Ishikawa (cell line): ENCODE measurements around the gene DAB2IP.

Source experiments
- CEBPB ChIP-seq: IDR thresholded peaks from 2 replicates; pipeline ENCODE4 v1.6.1; 2012
- CREB1 ChIP-seq: IDR thresholded peaks from 2 replicates; pipeline ENCODE4 v1.6.1; 2012; ENCODE audit warnings: low read depth
- EP300 ChIP-seq: IDR thresholded peaks from 2 replicates; pipeline ENCODE4 v1.6.1; 2012; ENCODE audit warnings: borderline replicate concordance
- FOXM1 ChIP-seq: IDR thresholded peaks from 2 replicates; pipeline ENCODE4 v1.6.1; 2012; ENCODE audit warnings: low read depth, borderline replicate concordance
- NFIC ChIP-seq: IDR thresholded peaks from 2 replicates; pipeline ENCODE4 v1.6.1; 2012
- TAF1 ChIP-seq: IDR thresholded peaks from 2 replicates; pipeline ENCODE4 v1.6.1; 2012; ENCODE audit warnings: low read depth, mild to moderate bottlenecking

DNA sequence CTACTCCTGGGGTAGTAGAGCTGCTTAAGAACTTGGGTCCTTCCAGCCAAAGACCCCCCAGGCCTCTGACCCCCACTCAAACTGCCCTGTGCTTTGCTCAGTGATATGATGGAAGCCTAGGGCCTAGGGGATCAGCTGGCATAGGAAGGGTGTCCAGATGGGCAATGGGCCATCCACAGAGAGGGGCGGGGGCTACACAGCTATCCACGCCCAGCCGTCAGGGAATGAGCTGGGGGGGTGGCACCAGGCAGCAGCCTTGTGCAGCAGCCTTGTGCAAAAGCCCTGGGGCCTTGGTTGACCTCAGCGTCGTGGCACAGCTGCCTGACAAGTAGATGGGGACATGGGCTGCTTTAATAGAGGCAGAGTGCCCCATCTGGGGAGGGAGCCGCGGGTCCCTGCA is 43.2 kb downstream of the DAB2IP start:
- TF ChIP-seq FOXM1 = no peak
- no peak for TF ChIP-seq TAF1
- no peak for TF ChIP-seq EP300
- TF ChIP-seq NFIC = no peak
- no peak for TF ChIP-seq CEBPB
- no peak for TF ChIP-seq CREB1
